ENCODE measurements around the gene KCNIP4.

DNA sequence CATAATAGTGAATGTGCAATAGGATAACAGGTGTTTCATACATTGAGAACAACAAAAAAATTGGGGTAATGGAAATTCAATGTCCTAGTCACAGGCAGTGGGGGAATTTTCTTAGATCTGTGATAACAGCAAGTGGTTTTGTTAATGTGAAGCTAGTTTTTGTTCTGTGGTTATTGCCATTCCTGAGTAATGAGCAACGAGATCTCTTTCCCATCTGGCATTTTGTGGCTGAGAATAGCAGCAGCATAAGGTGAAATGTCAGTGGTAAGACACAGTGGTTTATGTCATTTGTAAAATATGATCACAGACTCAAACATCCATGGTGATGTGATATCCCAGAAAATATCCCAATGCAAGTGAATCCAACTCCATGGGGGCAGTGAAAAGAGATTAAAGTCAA is 497.5 kb downstream of the KCNIP4 start:
- TF ChIP-seq FOXK2 (IDR thresholded peaks at IDR 0.05), result no peak
- TF ChIP-seq MYB (IDR thresholded peaks at IDR 0.05; ENCODE audit: borderline replicate concordance, low read depth, low read length), result no peak
- no peak for TF ChIP-seq CBFB (IDR thresholded peaks at IDR 0.05; ENCODE audit: low read depth)
- no peak for TF ChIP-seq ASH2L (IDR thresholded peaks at IDR 0.05; ENCODE audit: borderline replicate concordance, low read depth)
- TF ChIP-seq SRF (IDR thresholded peaks at IDR 0.05; ENCODE audit: low read depth in 2 of 2, low read length in 2 of 2), result no peak
- no peak for TF ChIP-seq RAD21 (IDR thresholded peaks at IDR 0.05; ENCODE audit: insufficient read depth, low read depth, low read length)
- TF ChIP-seq, protein P1, sequence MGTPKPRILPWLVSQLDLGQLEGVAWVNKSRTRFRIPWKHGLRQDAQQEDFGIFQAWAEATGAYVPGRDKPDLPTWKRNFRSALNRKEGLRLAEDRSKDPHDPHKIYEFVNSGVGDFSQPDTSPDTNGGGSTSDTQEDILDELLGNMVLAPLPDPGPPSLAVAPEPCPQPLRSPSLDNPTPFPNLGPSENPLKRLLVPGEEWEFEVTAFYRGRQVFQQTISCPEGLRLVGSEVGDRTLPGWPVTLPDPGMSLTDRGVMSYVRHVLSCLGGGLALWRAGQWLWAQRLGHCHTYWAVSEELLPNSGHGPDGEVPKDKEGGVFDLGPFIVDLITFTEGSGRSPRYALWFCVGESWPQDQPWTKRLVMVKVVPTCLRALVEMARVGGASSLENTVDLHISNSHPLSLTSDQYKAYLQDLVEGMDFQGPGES (IDR thresholded peaks at IDR 0.05), result no peak
- TF ChIP-seq FOS (IDR thresholded peaks at IDR 0.05; ENCODE audit: borderline replicate concordance, extremely low read depth, insufficient read length), result no peak
- no peak for TF ChIP-seq TAF1 (IDR thresholded peaks at IDR 0.05; ENCODE audit: borderline replicate concordance, low read depth, low read length)
- TF ChIP-seq BCL3 (IDR thresholded peaks at IDR 0.05; ENCODE audit: borderline replicate concordance, insufficient read depth, low read depth, low read length, poor library complexity, severe bottlenecking), result no peak
- TF ChIP-seq, protein P2, sequence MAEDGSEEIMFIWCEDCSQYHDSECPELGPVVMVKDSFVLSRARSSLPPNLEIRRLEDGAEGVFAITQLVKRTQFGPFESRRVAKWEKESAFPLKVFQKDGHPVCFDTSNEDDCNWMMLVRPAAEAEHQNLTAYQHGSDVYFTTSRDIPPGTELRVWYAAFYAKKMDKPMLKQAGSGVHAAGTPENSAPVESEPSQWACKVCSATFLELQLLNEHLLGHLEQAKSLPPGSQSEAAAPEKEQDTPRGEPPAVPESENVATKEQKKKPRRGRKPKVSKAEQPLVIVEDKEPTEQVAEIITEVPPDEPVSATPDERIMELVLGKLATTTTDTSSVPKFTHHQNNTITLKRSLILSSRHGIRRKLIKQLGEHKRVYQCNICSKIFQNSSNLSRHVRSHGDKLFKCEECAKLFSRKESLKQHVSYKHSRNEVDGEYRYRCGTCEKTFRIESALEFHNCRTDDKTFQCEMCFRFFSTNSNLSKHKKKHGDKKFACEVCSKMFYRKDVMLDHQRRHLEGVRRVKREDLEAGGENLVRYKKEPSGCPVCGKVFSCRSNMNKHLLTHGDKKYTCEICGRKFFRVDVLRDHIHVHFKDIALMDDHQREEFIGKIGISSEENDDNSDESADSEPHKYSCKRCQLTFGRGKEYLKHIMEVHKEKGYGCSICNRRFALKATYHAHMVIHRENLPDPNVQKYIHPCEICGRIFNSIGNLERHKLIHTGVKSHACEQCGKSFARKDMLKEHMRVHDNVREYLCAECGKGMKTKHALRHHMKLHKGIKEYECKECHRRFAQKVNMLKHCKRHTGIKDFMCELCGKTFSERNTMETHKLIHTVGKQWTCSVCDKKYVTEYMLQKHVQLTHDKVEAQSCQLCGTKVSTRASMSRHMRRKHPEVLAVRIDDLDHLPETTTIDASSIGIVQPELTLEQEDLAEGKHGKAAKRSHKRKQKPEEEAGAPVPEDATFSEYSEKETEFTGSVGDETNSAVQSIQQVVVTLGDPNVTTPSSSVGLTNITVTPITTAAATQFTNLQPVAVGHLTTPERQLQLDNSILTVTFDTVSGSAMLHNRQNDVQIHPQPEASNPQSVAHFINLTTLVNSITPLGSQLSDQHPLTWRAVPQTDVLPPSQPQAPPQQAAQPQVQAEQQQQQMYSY (CRISPR knock-in tag; IDR thresholded peaks at IDR 0.05), result no peak
- no peak for TF ChIP-seq ZZZ3 (IDR thresholded peaks at IDR 0.05; ENCODE audit: control insufficient read depth, insufficient read length, low read depth)
- TF ChIP-seq, protein P3, sequence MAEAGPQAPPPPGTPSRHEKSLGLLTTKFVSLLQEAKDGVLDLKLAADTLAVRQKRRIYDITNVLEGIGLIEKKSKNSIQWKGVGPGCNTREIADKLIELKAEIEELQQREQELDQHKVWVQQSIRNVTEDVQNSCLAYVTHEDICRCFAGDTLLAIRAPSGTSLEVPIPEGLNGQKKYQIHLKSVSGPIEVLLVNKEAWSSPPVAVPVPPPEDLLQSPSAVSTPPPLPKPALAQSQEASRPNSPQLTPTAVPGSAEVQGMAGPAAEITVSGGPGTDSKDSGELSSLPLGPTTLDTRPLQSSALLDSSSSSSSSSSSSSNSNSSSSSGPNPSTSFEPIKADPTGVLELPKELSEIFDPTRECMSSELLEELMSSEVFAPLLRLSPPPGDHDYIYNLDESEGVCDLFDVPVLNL (IDR thresholded peaks at IDR 0.05; ENCODE audit: low read depth, low read length), result no peak
- TF ChIP-seq, protein P4, sequence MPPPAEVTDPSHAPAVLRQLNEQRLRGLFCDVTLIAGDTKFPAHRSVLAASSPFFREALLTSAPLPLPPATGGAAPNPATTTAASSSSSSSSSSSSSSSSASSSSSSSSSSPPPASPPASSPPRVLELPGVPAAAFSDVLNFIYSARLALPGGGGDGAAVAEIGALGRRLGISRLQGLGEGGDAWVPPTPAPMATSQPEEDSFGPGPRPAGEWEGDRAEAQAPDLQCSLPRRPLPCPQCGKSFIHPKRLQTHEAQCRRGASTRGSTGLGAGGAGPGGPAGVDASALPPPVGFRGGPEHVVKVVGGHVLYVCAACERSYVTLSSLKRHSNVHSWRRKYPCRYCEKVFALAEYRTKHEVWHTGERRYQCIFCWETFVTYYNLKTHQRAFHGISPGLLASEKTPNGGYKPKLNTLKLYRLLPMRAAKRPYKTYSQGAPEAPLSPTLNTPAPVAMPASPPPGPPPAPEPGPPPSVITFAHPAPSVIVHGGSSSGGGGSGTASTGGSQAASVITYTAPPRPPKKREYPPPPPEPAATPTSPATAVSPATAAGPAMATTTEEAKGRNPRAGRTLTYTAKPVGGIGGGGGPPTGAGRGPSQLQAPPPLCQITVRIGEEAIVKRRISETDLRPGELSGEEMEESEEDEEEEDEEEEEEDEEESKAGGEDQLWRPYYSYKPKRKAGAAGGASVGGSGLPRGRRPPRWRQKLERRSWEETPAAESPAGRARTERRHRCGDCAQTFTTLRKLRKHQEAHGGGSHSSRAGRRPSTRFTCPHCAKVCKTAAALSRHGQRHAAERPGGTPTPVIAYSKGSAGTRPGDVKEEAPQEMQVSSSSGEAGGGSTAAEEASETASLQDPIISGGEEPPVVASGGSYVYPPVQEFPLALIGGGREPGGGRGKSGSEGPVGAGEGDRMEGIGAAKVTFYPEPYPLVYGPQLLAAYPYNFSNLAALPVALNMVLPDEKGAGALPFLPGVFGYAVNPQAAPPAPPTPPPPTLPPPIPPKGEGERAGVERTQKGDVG (CRISPR knock-in tag; IDR thresholded peaks at IDR 0.05), result no peak

Data from GM12878 (cell line).